HL-60/S4 treated with phorbol 12-myristate 13-acetate at 8.2 ng/mL for 4 days and 3 days (cell line): Measurements from ENCODE around the gene DNAH2.

Experiments used
- in situ Hi-C: fragments of 300-500 bp; cut with MboI; formaldehyde crosslinking; loops from 2 replicates; pipeline ENCODE4 v1.15.0; 2022; ENCODE audit warnings: low sequenced_read_pairs

Gene DNAH2

DNA sequence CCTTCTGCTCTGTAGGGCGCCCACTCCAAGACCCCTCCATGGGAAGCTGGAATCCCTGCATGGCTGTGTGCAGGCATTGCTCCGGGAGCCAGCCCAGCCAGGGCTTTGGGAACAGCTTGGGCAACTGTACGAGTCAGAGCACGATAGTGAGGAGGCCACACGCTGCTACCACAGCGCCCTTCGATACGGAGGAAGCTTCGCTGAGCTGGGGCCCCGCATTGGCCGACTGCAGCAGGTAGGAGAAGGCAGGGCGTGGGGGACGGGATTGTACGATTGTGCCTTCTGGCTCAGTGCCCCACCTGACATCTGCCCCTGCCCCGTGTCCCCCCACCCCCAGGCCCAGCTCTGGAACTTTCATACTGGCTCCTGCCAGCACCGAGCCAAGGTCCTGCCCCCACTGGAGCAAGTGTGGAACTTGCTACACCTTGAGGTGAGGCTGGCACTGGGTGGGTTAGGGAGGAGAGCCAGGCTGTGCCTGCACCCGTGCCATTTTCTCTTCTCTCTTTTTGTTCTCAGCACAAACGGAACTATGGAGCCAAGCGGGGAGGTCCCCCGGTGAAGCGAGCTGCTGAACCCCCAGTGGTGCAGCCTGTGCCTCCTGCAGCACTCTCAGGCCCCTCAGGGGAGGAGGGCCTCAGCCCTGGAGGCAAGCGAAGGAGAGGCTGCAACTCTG lies 128.7 kb downstream of the DNAH2 start:
- in situ Hi-C loops = loop anchor here (25.0 kb wide), 1 partner anchor 259 kb away; the partner anchor contains the start of genes CD68, MPDU1 and SOX15

DNA sequence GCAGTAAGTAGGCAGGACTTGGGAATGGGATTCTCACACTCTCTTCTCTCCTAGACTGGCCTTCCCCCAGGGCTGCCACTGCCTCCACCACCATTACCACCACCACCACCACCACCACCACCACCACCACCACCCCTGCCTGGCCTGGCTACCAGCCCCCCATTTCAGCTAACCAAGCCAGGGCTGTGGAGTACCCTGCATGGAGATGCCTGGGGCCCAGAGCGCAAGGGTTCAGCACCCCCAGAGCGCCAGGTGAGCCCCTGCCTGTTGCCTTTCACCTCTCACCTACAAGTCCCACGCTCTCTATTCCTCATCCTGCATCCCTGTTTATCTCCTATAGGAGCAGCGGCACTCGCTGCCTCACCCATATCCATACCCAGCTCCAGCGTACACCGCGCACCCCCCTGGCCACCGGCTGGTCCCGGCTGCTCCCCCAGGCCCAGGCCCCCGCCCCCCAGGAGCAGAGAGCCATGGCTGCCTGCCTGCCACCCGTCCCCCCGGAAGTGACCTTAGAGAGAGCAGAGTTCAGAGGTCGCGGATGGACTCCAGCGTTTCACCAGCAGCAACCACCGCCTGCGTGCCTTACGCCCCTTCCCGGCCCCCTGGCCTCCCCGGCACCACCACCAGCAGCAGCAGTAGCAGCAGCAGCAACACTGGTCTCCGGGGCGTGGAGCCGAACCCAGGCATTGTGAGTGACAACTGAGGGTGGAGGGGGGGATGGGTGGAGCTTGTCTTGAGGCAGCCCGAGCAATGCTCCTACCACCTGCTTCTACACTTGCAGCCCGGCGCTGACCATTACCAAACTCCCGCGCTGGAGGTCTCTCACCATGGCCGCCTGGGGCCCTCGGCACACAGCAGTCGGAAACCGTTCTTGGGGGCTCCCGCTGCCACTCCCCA lies 129.5 kb downstream of the DNAH2 start:
- in situ Hi-C loops = loop anchor here (25.0 kb wide), 1 partner anchor 260 kb away; the partner anchor contains the start of genes CD68, MPDU1 and SOX15

DNA sequence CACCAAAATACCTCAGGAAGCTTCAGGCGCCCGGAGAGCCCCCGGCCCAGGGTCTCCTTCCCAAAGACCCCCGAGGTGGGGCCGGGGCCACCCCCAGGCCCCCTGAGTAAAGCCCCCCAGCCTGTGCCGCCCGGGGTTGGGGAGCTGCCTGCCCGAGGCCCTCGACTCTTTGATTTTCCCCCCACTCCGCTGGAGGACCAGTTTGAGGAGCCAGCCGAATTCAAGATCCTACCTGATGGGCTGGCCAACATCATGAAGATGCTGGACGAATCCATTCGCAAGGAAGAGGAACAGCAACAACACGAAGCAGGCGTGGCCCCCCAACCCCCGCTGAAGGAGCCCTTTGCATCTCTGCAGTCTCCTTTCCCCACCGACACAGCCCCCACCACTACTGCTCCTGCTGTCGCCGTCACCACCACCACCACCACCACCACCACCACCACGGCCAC lies 130.6 kb downstream of the DNAH2 start:
- in situ Hi-C loops = loop anchor here (25.0 kb wide), 1 partner anchor 261 kb away; the partner anchor contains the start of genes CD68, MPDU1 and SOX15

DNA sequence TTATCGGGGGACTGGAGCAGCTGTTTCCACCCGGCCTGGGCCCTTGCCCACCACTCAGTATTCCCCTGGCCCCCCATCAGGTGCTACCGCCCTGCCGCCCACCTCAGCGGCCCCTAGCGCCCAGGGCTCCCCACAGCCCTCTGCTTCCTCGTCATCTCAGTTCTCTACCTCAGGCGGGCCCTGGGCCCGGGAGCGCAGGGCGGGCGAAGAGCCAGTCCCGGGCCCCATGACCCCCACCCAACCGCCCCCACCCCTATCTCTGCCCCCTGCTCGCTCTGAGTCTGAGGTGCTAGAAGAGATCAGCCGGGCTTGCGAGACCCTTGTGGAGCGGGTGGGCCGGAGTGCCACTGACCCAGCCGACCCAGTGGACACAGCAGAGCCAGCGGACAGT lies 131.2 kb downstream of the DNAH2 start:
- in situ Hi-C loops = loop anchor here (25.0 kb wide), 1 partner anchor 261 kb away; the partner anchor contains the start of genes CD68, MPDU1 and SOX15

DNA sequence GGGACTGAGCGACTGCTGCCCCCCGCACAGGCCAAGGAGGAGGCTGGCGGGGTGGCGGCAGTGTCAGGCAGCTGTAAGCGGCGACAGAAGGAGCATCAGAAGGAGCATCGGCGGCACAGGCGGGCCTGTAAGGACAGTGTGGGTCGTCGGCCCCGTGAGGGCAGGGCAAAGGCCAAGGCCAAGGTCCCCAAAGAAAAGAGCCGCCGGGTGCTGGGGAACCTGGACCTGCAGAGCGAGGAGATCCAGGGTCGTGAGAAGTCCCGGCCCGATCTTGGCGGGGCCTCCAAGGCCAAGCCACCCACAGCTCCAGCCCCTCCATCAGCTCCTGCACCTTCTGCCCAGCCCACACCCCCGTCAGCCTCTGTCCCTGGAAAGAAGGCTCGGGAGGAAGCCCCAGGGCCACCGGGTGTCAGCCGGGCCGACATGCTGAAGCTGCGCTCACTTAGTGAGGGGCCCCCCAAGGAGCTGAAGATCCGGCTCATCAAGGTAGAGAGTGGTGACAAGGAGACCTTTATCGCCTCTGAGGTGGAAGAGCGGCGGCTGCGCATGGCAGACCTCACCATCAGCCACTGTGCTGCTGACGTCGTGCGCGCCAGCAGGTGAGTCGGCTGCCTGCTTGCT lies 131.7 kb downstream of the DNAH2 start:
- in situ Hi-C loops = loop anchor here (25.0 kb wide), 1 partner anchor 262 kb away; the partner anchor contains the start of genes CD68, MPDU1 and SOX15

DNA sequence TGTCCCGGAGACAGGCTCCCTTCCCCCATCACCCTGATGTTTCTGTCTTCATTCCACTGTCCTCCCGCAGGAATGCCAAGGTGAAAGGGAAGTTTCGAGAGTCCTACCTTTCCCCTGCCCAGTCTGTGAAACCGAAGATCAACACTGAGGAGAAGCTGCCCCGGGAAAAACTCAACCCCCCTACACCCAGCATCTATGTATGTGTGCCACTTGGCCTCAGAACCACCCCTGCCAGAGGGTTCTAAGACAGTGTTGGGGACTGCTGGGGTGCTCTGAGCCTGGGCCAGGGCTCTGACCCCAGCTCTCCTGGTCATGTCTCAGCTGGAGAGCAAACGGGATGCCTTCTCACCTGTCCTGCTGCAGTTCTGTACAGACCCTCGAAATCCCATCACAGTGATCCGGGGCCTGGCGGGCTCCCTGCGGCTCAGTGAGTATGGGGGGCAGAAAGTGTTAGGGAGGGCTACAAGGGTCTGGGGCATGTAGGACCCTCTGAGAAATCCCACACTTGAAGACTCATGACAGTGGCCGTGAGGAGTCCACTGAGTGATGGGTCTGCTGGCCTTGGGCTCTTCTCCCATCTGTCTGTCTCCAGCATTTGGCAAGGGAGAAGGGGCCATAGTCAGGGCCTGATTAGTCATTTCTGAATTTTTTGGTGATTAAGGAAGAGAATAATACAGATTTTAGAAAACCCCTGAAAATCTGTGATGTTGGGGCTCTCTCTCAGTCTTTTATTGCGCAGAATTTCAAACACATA lies 132.4 kb downstream of the DNAH2 start:
- in situ Hi-C loops = loop anchor here (25.0 kb wide), 1 partner anchor 263 kb away; the partner anchor contains the start of genes CD68, MPDU1 and SOX15

DNA sequence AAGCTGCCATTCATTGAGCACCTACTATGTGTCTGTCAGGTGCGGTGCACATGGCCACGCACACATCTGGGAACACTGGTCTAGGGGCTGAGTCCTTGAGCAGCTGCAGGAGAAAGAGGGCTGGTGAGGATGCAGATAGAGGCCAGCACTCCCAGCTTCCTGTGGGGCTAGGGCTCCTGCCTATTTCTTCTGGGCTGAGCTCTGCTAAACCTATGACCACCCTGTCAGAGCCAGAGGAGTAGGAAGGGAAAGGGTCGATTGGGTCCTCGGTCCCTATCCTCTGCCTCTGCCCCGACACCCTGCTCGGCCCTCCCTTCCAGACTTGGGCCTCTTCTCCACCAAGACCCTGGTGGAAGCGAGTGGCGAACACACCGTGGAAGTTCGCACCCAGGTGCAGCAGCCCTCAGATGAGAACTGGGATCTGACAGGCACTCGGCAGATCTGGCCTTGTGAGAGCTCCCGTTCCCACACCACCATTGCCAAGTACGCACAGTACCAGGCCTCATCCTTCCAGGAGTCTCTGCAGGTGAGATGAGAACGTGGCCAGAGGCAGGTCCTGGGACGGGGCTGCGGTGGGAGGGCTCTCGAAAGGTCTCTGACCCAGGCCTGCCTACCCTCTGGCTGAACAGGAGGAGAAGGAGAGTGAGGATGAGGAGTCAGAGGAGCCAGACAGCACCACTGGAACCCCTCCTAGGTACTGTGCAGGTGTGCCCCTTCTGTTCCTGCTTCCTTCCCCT lies 133.3 kb downstream of the DNAH2 start:
- in situ Hi-C loops = no loop called here

DNA sequence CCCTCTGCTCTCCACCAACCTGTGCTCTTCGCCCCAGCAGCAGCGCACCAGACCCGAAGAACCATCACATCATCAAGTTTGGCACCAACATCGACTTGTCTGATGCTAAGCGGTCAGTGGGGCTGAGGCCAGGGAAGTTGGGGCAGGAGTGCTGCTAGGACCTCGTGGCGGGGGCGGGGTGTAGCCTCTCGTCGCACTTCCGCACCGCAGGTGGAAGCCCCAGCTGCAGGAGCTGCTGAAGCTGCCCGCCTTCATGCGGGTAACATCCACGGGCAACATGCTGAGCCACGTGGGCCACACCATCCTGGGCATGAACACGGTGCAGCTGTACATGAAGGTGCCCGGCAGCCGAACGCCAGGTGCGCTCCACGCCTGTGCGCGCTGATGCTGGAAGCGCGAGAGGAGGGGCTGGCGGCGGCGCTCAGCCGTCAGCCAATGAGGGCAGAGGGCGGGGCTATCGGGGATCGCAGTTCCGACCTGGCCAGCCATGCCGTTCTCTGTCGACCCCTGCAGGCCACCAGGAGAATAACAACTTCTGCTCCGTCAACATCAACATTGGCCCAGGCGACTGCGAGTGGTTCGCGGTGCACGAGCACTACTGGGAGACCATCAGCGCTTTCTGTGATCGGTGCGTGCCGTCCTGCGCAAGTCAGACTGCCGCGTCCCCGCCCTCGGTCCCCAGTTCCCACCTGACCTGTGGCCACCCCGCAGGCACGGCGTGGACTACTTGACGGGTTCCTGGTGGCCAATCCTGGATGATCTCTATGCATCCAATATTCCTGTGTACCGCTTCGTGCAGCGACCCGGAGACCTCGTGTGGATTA lies 134.1 kb downstream of the DNAH2 start:
- in situ Hi-C loops = no loop called here

DNA sequence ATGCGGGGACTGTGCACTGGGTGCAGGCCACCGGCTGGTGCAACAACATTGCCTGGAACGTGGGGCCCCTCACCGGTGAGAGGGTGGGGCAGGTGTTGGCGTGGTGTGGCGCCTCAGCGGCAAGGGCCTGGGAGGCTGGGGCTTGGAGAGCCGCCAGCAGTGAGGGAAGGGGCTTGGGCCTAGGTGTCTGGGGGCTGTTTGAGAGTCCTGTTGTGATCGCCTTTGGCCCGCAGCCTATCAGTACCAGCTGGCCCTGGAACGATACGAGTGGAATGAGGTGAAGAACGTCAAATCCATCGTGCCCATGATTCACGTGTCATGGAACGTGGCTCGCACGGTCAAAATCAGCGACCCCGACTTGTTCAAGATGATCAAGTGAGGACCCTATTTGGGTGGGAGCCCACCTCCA lies 134.7 kb downstream of the DNAH2 start:
- in situ Hi-C loops = no loop called here

DNA sequence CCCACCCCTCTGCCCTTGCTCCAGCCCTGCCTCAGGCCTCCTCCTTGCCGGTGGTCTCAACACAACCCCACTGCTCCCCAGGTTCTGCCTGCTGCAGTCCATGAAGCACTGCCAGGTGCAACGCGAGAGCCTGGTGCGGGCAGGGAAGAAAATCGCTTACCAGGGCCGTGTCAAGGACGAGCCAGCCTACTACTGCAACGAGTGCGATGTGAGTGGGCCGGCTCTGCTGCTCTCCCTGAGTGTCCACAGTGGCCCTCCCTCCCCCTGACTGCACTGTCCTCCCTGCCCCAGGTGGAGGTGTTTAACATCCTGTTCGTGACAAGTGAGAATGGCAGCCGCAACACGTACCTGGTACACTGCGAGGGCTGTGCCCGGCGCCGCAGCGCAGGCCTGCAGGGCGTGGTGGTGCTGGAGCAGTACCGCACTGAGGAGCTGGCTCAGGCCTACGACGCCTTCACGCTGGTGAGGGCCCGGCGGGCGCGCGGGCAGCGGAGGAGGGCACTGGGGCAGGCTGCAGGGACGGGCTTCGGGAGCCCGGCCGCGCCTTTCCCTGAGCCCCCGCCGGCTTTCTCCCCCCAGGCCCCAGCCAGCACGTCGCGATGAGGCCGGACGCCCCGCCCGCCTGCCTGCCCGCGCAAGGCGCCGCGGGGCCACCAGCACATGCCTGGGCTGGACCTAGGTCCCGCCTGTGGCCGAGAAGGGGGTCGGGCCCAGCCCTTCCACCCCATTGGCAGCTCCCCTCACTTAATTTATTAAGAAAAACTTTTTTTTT lies 135.6 kb downstream of the DNAH2 start:
- in situ Hi-C loops = no loop called here

DNA sequence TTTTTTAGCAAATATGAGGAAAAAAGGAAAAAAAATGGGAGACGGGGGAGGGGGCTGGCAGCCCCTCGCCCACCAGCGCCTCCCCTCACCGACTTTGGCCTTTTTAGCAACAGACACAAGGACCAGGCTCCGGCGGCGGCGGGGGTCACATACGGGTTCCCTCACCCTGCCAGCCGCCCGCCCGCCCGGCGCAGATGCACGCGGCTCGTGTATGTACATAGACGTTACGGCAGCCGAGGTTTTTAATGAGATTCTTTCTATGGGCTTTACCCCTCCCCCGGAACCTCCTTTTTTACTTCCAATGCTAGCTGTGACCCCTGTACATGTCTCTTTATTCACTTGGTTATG lies 136.1 kb downstream of the DNAH2 start:
- in situ Hi-C loops = no loop called here

DNA sequence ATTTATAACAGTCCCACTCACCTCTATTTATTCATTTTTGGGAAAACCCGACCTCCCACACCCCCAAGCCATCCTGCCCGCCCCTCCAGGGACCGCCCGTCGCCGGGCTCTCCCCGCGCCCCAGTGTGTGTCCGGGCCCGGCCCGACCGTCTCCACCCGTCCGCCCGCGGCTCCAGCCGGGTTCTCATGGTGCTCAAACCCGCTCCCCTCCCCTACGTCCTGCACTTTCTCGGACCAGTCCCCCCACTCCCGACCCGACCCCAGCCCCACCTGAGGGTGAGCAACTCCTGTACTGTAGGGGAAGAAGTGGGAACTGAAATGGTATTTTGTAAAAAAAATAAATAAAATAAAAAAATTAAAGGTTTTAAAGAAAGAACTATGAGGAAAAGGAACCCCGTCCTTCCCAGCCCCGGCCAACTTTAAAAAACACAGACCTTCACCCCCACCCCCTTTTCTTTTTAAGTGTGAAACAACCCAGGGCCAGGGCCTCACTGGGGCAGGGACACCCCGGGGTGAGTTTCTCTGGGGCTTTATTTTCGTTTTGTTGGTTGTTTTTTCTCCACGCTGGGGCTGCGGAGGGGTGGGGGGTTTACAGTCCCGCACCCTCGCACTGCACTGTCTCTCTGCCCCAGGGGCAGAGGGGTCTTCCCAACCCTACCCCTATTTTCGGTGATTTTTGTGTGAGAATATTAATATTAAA lies 136.7 kb downstream of the DNAH2 start:
- in situ Hi-C loops = no loop called here

DNA sequence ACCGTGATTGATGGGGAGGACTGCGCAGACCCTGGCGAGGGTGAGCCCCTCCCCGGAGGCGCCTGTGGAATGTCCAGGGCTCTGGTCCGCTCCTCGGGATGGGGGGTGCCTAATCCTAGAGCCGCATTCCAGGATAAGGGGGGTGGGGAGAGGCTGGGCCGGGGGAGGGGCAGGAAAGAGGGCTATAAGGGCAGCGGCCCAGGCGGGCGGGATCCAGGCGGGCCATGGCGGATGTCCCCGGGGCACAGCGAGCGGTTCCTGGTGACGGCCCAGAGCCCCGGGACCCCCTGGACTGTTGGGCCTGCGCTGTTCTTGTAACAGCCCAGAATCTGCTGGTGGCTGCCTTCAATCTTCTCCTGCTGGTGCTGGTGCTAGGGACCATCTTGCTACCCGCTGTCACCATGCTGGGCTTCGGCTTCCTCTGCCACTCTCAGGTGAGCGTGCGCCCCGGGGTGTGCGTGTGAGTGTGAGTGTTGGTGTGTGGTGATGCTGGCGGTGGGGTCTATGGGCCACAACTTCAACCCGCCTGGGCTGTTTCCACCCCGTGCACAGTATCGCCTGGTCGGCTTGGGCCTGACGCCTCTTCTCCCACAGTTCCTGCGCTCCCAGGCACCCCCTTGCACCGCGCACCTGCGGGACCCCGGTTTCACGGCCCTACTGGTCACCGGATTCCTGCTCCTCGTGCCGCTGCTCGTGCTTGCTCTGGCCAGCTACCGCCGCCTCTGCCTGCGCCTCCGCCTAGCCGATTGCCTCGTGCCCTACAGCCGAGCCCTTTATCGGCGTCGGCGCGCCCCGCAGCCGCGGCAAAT lies 137.5 kb downstream of the DNAH2 start, which contains the start of gene TMEM88:
TSS of gene TMEM88 (plus strand) at position 216 of the 809 bp plus-strand sequence. CDS start at position 225, 9 bp downstream.
- in situ Hi-C loops = no loop called here

DNA sequence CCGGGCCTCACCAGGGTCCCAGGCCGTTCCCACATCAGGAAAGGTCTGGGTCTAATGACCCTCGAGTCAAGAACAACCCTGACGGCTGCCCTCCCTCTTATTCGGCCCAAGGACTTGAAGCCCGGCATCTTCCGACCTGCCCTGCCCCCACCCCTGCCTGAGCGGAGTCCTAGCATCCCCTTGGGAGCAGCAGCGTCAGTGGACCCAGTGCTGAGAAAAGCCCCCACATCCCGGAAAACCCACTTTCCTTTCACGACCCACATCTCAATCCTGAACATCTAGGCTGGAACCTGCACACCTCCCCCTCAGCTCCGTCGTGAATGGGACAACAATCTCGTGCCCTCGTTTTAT lies 138.1 kb downstream of the DNAH2 start:
- in situ Hi-C loops = no loop called here

DNA sequence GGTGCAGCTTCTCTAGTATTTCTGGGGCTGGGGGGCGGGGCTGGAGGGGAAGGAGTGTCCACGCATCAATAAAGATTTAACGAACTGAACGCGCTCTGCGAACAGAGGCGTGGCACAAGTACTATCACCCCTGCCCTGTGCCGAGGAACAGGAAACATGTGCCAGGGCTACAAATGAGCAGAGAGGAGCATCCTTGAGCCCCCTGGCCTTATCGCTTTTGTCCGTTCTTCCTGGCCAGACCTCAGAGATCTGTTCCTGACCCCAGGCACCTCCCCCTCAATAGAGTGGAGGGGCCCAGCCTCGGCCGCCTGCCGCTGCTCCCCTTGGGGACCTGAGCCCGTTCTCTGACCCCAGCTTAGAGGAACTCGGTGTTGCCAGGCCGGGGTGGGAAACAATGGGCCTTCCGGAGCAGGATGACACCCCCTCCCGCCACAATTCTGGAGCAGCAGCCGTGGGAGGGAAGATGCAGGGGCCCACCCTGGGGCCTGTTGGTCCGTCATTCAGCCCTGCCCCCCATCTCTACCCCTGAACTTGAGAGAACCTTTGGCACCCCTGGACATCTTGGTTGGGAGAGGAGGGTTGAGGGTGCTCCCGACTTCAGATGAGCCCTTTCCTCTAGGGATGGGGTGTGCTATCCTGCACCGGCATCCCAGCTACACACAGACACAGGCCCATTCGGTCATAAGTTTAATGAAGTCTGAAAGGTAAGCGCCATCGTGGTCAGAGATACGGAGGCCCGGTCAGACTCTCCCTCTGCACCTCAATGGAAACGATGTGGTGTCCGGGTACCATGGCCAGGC lies 138.7 kb downstream of the DNAH2 start:
- in situ Hi-C loops = no loop called here
